GM12878 (cell line): ENCODE measurements around the gene TXNDC5. TPM values are rescaled to one million over a fixed set of nuclear protein-coding genes. Genes with fewer than 3 reads are reported as not detected.

Experiments
- ATAC-seq: fragments of 200-7000 bp; cut with Tn5 transposase; 3 replicates; pipeline ENCODE4 v1.9.1; 2020; ENCODE audit warnings: mild to moderate bottlenecking, moderate library complexity
- BruUV-seq: library from RNA; stranded (reverse); fragments of 400-500 nt; replicated peaks from 2 replicates; lab custom pipeline; 2021; lab: Mats Ljungman, UMichigan
- CTCF ChIA-PET: fragments of 300-600 bp; sonication (Branson Sonifier 250); formaldehyde crosslinking; extraction: SDS; loops from one replicate; lab custom pipeline; 2021; ENCODE audit warnings: inconsistent platforms; lab: Yijun Ruan, JAX
- POLR2A ChIA-PET: fragments of 350-600 bp; formaldehyde crosslinking; extraction: SDS; loops from one replicate; lab custom pipeline; 2021; ENCODE audit warnings: inconsistent platforms; lab: Charles Lee
- RAD21 ChIA-PET: fragments of 300-600 bp; sonication (Branson Sonifier 250); formaldehyde crosslinking; loops from one replicate; lab custom pipeline; 2023; ENCODE audit warnings: antibody characterized with exemption; ENCODE audit not compliant: unreplicated experiment; lab: Charles Lee
- SMC1A ChIA-PET: fragments of 300-600 bp; sonication (Branson Sonifier 250); formaldehyde crosslinking; loops from one replicate; lab custom pipeline; 2023; ENCODE audit not compliant: unreplicated experiment, uncharacterized antibody; lab: Charles Lee
- DNase-seq: peaks from one replicate; pipeline ENCODE4 v3.0.0-alpha.2; 2011; ENCODE audit warnings: low read depth, low spot score
- FAIRE-seq: peaks from 3 replicates; lab custom pipeline; 2011; peaks lifted over from hg19 to GRCh38; lab: Jason Lieb, UNC
- H2AFZ ChIP-seq: 2 replicates; pipeline ENCODE4 v1.6.0; 2011; ENCODE audit warnings: low read depth, low read length, control low read depth; ENCODE audit not compliant: control insufficient read depth
- H3K27ac ChIP-seq: 2 replicates; pipeline ENCODE4 v1.5.1; 2011; ENCODE audit warnings: control low read depth; ENCODE audit not compliant: control insufficient read depth, insufficient read depth
- H3K27me3 ChIP-seq, 2 experiments: replicated peaks in 1 of 2; 2 replicates each; pipeline versions ENCODE4 v1.6.0 to v1.6.1; 2011; ENCODE audit warnings: low read length in 1 of 2; ENCODE audit not compliant: control insufficient read depth in 2 of 2, insufficient read depth in 2 of 2
- H3K36me3 ChIP-seq, 2 experiments: 2 replicates each; pipeline ENCODE4 v1.5.1; 2011; ENCODE audit warnings: low read length in 1 of 2; ENCODE audit not compliant: control insufficient read depth in 2 of 2, insufficient read depth in 2 of 2
- H3K4me1 ChIP-seq: 2 replicates; pipeline ENCODE4 v1.6.1; 2011; ENCODE audit warnings: mild to moderate bottlenecking, low read length, moderate library complexity, mixed read lengths; ENCODE audit not compliant: control insufficient read depth, insufficient read depth
- H3K4me2 ChIP-seq: 2 replicates; pipeline ENCODE4 v1.6.0; 2011; ENCODE audit warnings: control low read depth; ENCODE audit not compliant: control insufficient read depth, insufficient read depth
- H3K4me3 ChIP-seq: fragments of 200-600 bp; sonication (generic); 2 replicates; pipeline ENCODE4 v1.5.1; 2016
- H3K79me2 ChIP-seq: 2 replicates; pipeline ENCODE4 v1.6.0; 2011; ENCODE audit warnings: low read length; ENCODE audit not compliant: control insufficient read depth, insufficient read depth
- H3K9ac ChIP-seq: 2 replicates; pipeline ENCODE4 v1.8.0; 2011; ENCODE audit warnings: low read length, control low read depth, mixed read lengths; ENCODE audit not compliant: control insufficient read depth, insufficient read depth
- H3K9me3 ChIP-seq: replicated peaks from 3 replicates; pipeline ENCODE4 v1.5.1; 2011; ENCODE audit warnings: mild to moderate bottlenecking, low read length; ENCODE audit not compliant: control insufficient read depth, insufficient read depth
- H4K20me1 ChIP-seq: 2 replicates; pipeline ENCODE4 v1.6.0; 2011; ENCODE audit not compliant: control insufficient read depth, insufficient read depth
- MAX ChIP-seq: IDR thresholded peaks from 2 replicates; pipeline ENCODE4 v1.6.1; 2012; ENCODE audit warnings: low read depth, low read length, improper control_type of control experiment
- MXI1 ChIP-seq: fragments of 150-350 bp; IDR thresholded peaks from 2 replicates; pipeline ENCODE4 v1.6.1; 2011; ENCODE audit warnings: low read depth, mild to moderate bottlenecking, inconsistent platforms, low read length, improper control_type of control experiment
- PBX3 ChIP-seq: IDR thresholded peaks from 2 replicates; pipeline ENCODE4 v1.6.1; 2011; ENCODE audit warnings: mild to moderate bottlenecking, low read depth, low read length, moderate library complexity; ENCODE audit not compliant: insufficient replicate concordance
- POLR2A ChIP-seq: IDR thresholded peaks from 2 replicates; pipeline ENCODE4 v1.6.1; 2011; ENCODE audit warnings: low read depth, mild to moderate bottlenecking, low read length
- RAD21 ChIP-seq: IDR thresholded peaks from 2 replicates; pipeline ENCODE4 v1.6.1; 2011; ENCODE audit warnings: mild to moderate bottlenecking, low read depth, low read length, moderate library complexity; ENCODE audit not compliant: insufficient read depth
- STAT1 ChIP-seq: fragments of 450-650 bp; conservative IDR thresholded peaks from 2 replicates; pipeline ENCODE4 v1.6.1; 2014; ENCODE audit warnings: antibody characterized with exemption, mild to moderate bottlenecking
- TARDBP ChIP-seq: IDR thresholded peaks from 2 replicates; pipeline ENCODE4 v1.6.1; 2016; ENCODE audit warnings: borderline replicate concordance
- WGBS: methylation state at CpG from one replicate; pipeline ENCODE4 v1.1.6; 2016; ENCODE audit warnings: low lambda C conversion rate; ENCODE audit not compliant: insufficient replicate concordance, insufficient coverage; ENCODE audit errors: missing lambda C conversion rate; 5-methylcytosine and 5-hydroxymethylcytosine counted together
- in situ Hi-C: fragments of 300-500 bp; cut with MboI; formaldehyde crosslinking; loops from 9 replicates; pipeline ENCODE4 v1.14.3; 2018; ENCODE audit warnings: mixed read lengths
- intact Hi-C: fragments of 100-400 bp; cut with micrococcal nuclease; formaldehyde crosslinking; loops from one replicate; pipeline ENCODE4 v1.14.2; 2022; ENCODE audit not compliant: unreplicated experiment
- polyA plus RNA-seq, 11 experiments: library from polyadenylated mRNA; depleted of rRNA in 4 of 11; unstranded in 6 of 11; stranded (reverse) in 5 of 11; fragments of >200 nt; fragmentation: Nextera tagmentation in 4 of 11; fragmentation: Illumina TruSeq in 1 of 11; extraction: Ambion mirVana in 4 of 11; extraction: Trizol in 1 of 11; gene quantifications; 1 replicate in 1 of 11; 2 replicates in 10 of 11; pipeline versions ENCODE4 v1.2.1 to v1.2.3, GENCODE V29; 2011 to 2016; ENCODE audit warnings: inconsistent platforms in 2 of 11, missing spikeins in 2 of 11, low read depth in 1 of 11
- total RNA-seq, 4 experiments: library from RNA; depleted of rRNA in 3 of 4; stranded (reverse); fragments of >200 nt in 3 of 4; fragmentation: Illumina TruSeq in 1 of 4; extraction: Trizol in 1 of 4; gene quantifications; 2 replicates each; pipeline versions ENCODE4 v1.2.1 to v1.2.3, GENCODE V29; 2013 to 2021
- TF ChIP-seq, protein P1 (sequence below): fragments of 450-650 bp; formaldehyde crosslinking; IDR thresholded peaks from 2 replicates; pipeline ENCODE4 v1.4.0; 2022; ENCODE audit warnings: mild to moderate bottlenecking, moderate library complexity

TXNDC5 gene
- total and polyA plus RNA-seq, 10 of the 15 experiments (the other 5 are each of a cell fraction or from before 2014, with no cell fraction given), result 7.2 to 181 (median 132) TPM

- TF ChIP-seq PBX3, result no peak
- no peak for TF ChIP-seq MXI1
- TF ChIP-seq TARDBP, result no peak
- TF ChIP-seq RAD21, result no peak
Measured at GRCh38 chr6:7921046-7921445, 10.5 kb upstream of the TXNDC5 start (continued).

DNA sequence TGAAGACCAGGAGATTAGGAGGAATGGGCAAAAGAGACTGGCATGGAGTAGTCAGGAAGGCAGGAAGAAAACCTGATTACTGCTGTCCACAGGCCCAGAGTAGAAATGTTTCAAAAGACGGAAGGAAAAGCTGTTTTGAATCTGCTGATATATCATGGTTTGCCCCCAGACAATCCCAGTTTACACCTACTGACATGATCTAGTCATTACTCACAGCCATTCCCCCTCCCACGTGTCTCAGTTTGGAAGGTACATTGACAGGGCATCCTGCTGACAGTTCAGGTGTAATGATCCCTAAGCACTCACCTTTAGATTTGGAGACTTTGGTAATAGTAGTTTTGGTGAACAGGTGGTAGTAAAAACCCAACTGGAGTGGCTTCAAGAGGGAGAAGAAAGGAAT lies 9.8 kb upstream of the TXNDC5 start:
- H3K9me3 ChIP-seq, result peaks cover 5% of the 10 kb centered on the region; the same call in 2 of the 3 replicates
- FAIRE-seq, result no peak
- CTCF ChIA-PET, result no interaction called here
- DNase-seq, result no peak
- H3K4me3 ChIP-seq, result no peak overlapping the region
- TF ChIP-seq STAT1 (no peak), MAX (no peak), POLR2A (no peak)
- TF ChIP-seq, protein P1, sequence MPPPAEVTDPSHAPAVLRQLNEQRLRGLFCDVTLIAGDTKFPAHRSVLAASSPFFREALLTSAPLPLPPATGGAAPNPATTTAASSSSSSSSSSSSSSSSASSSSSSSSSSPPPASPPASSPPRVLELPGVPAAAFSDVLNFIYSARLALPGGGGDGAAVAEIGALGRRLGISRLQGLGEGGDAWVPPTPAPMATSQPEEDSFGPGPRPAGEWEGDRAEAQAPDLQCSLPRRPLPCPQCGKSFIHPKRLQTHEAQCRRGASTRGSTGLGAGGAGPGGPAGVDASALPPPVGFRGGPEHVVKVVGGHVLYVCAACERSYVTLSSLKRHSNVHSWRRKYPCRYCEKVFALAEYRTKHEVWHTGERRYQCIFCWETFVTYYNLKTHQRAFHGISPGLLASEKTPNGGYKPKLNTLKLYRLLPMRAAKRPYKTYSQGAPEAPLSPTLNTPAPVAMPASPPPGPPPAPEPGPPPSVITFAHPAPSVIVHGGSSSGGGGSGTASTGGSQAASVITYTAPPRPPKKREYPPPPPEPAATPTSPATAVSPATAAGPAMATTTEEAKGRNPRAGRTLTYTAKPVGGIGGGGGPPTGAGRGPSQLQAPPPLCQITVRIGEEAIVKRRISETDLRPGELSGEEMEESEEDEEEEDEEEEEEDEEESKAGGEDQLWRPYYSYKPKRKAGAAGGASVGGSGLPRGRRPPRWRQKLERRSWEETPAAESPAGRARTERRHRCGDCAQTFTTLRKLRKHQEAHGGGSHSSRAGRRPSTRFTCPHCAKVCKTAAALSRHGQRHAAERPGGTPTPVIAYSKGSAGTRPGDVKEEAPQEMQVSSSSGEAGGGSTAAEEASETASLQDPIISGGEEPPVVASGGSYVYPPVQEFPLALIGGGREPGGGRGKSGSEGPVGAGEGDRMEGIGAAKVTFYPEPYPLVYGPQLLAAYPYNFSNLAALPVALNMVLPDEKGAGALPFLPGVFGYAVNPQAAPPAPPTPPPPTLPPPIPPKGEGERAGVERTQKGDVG (CRISPR knock-in tag), result no peak
- TF ChIP-seq, all 136 proteins: peak for 0
- H3K27me3 ChIP-seq, result no peaks in the 10 kb centered on the region; a peak in 2 of 4 replicates
- ChIA-PET POLR2A (no interaction called here), SMC1A (no interaction called here), RAD21 (no interaction called here)
- no peaks in the 10 kb centered on the region for H4K20me1 ChIP-seq
- H2AFZ ChIP-seq, result no peak overlapping the region
- H3K9ac ChIP-seq, result no peak overlapping the region
- no peaks in the 10 kb centered on the region for H3K36me3 ChIP-seq
- in situ Hi-C loops (no loop called here), intact Hi-C loops (no loop called here)
- H3K27ac ChIP-seq, result no peak overlapping the region
- 21% methylated on average over 2 of the region's 2 CpGs for WGBS
- no peak for ATAC-seq
- no peaks in the 10 kb centered on the region for H3K79me2 ChIP-seq
- H3K4me1 ChIP-seq, result peaks cover 31% of the 10 kb centered on the region
- H3K4me2 ChIP-seq, result no peak overlapping the region
- BruUV-seq, result no TSS peak
